GM21390 (cell line): ENCODE results near the gene DNER.
A peak's percentile ranks its signal among the peaks of the same experiment; 100 is the strongest.
"Not testable (repeated sequence)": the region's sequence is repeated elsewhere in the genome, so short reads cannot be mapped to it uniquely, and the experiment has no call there.

Experiments
- ATAC-seq: cut with Tn5 transposase; IDR thresholded peaks from one replicate; pipeline ENCODE4 v1.9.1; 2021; ENCODE audit not compliant: unreplicated experiment

Gene DNER

DNA sequence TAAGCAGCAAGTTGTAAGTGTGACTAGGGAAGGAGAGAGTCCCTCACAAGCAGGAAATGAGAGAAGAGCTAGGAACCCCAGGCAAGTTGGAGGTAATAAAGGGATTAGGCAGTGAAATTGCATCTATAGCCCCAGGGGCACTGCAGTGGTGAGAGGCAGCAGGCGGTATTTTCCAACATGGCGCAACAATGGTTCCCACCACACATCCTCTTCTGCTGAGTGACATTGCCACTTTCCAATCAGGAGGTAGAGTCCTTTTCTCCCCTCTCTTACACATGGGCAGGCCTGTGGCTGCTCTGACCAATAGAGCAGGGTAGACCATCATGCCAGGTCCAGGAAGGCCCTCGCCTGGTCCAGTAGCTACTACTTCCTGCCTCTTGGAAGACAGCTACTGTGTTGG lies 86.6 kb downstream of the DNER start:
- ATAC-seq: no peak

DNA sequence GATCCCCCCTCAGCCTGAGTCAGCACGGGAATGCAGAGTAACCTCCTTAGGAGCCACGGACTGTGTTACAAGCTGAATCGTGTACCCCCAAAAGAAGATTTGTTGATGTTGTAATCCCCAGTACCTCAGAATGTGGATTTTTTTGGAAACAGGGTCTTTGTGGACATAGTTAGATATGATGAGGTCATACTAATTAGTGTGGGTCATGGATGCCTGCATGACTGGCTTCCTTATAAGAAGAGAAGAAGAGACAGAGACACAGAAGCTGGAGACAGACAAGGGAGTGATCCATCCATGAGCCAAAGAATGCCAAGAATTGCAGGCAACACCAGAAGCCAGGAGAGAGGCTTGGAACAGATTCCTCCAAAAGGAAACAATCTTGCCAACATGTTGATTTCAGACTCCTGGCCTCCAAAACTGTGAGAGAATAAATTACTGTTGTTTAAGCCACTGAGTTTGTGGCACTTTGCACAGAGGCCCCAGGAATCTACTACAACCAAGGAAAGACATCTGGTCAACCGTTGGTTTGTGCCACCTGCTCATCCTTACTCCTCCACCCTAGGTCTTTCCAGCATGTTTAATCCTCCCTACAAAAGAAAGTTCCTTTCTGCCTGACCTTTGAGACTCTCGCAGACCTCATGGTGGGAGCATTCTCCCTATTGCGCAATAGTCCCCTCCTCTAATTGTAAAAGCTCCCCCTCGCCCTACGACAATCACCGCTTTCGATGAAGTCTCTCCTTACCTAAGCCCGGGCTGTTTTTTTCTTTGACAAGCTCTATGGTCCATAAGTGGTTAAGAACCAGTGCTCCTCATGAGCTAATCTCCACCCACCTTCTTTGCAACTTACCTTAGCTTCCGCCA lies 91.6 kb downstream of the DNER start:
- no peak for ATAC-seq

DNA sequence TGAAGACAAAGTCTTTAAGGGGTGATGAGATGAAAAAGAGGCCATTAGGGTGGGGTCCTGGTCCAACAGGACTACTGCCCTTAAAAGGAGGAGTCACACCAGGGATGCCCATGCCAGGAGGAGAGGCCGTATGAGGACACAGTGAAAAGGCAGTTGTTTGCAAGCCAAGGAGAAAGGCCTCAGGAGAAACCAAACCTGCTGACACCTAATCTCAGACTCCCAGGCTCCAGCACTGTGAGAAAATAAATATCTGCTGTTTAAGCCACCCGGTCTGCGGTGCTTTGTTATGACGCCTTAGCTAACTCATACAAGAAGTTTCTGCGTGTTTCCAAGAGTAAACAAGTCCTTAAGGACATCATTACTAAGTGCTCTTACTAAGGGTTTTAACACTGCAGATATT lies 93.6 kb downstream of the DNER start:
- no peak for ATAC-seq

DNA sequence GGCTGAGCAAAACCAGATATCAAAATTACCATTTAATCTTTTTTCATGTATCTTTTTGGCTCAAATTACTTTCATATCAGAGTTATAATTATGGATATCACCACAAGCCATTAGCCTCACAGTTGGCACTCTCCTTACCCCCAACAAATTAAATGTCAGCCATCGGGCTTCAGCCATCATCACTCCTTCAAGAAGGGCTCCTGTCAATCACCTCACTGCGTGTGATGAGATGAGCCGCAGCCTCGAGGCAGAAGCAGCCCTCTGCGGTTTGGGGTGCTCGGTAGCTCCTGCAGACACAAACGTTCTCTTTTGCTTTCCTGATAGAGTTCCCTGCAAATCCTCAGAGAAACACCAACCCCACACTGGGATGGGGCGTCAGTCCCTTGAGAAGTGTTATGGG lies 94.1 kb downstream of the DNER start:
- ATAC-seq: no peak

DNA sequence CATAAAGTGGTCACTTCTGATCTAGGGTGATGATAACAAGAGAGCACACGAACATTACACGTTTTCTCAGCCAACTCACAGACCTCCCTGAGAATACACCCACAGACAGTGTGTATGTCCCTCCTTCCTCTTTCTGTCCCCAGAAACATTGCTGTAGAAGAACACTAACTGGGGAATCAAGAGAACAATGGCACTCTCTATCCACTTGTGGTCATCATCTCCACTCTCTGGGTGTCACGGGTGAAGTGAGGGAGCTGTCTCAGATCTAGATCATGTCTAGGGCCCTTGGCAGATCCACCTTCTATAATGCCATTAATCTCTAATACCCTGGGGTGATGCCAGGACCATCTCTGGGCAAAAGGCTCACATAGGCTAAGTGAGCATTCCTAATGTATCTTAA lies 97.9 kb downstream of the DNER start:
- ATAC-seq: no peak

DNA sequence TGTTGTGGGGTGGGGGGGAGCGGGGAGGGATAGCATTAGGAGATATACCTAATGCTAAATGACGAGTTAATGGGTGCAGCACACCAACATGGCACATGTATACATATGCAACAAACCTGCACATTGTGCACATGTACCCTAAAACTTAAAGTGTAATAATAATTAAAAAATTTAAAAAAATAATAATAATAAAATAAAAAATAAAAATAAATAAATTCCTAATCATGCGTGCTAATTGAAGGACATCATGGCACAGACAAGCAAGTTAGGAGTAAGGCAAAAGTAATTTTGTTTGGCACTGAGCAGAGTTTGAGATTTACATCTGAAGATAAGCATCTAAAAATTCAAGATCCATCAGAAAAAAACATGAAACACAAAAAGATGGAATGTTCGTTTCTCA lies 100.3 kb downstream of the DNER start:
- not testable (repeated sequence) for ATAC-seq

DNA sequence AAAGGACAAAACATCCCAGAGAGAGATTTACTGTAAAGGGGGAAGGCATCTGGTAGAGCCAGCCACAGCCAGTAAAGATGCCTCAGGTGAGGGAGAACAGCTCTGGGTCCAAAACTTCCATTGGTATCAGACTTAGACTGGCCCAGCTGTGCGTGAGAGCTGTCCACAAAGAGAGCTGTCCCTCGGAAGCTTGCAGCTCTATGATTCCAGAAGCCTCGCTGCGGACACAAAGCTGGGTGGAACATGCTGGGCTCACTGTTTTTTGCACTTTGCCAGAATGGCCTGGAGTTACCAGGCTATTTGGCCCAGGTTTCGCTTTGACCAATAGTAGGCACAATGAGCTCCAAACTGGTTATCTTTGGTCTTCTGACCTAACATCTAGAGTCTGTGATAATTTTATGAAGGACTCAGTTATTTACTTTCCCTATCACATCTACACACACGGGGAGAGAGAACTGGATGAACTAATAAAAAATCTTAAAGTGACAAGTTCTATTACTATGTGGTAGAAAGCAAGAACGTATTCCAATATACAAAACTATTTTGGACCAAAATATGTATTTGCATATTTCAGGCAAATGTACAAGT lies 101.9 kb downstream of the DNER start:
- no peak for ATAC-seq

DNA sequence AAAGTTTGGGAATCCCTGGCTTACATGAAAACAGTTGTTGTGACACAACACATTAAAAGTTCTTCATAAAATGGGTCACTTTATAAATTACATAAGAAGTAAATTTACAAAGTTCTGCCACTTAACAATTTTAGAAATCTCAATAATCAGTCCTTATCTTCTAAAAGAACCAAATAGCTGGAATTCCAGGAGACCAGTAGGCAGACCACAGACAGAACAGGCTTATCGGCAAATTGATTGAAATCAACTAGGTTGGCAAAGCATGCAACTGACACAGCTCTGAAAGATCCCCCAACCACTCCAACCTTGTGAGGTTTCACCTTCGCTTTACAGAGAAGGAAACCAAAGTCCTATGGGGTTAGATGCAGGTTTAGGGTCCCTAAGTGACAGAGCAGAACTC lies 103.0 kb downstream of the DNER start:
- ATAC-seq: no peak

DNA sequence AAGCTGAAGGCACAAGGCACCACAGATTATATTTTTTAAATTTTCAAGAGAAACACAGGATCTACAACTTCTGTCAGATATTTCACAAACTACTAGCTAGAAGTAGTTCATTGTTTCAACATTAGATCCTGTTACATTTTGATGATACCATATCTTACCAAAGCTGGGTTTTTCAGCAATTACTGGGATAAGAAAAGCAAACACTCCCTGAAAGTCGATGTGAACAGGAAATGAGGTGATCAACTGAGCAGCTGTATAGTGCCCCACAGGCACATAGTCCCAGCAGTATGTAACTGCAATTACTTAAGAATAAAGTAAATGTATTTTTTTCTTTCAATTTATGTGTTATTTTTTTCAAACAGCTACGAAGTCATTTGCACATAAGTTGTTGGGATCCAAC lies 103.5 kb downstream of the DNER start:
- no peak for ATAC-seq

DNA sequence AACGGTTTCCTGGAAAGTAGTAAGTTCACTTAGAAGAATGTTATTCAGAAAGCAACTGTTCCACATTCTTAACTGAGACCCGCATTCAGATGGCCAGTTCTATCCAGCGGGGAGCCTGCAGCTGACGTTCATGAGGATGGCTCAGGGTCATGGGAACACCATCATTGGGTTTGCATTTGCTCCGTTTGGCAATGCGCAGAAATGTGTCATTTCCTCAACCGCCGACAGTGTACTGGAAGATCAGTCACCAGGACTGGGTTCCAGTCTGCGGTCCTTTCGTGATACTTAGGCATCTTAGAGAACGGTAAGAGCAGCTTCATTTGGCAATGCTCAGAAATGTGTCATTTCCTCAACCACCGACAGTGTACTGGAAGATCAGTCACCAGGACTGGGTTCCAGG lies 104.0 kb downstream of the DNER start:
- no peak for ATAC-seq

DNA sequence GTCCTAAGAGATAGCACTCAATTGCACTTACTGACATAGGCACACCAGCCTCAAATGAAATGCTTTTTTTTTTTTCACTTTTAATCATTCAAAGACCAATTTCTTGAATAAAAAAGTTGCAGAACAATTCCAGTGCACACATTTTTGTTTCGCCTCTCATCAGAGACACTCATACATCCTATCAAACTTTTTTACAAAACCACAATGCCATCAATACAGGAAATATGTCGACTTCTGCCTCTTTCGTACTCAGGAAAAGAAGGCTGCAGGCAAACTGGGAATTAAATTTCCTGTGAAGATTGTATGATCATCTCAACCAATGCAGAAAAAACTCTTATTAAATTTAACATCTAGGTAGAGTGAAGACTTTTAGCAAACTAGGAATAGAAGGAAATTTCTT lies 112.4 kb downstream of the DNER start:
- no peak for ATAC-seq

DNA sequence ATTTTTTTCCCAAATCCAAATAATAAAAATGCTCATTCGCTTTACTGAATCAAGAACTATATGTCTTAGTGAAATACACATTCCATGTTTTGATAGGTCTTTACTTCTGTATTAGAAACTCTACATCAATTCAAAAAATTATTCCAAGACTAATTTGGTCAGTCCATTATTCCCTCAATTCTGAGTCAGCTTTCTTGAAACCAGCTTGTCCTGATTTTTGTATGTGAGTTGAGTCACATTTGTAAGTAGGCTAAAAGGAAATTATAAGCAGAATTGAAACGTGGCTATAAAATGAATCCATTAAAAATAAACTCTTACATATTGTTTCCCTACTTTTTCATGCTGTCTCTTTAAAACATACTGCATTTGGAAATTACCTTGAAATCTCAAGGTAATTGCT lies 113.0 kb downstream of the DNER start:
- no peak for ATAC-seq

DNA sequence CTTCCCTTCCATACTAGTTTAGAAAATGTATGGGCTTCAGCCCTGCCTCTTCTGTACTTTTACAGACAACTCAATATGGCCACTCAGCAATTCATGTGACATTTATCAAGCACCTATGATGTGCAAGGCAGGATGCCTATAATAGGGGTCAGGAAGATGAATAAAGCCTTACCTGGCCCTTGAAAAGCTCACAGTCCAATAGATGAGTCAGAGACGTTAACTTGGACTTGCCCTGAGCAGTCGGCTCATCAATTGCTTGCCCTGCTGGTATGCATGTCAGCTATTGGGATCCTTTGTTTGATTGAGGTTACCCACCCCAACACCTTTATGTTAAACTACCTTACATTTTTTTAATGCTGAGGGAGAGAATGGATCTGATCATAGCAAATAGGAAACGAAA lies 116.1 kb downstream of the DNER start:
- no peak for ATAC-seq

DNA sequence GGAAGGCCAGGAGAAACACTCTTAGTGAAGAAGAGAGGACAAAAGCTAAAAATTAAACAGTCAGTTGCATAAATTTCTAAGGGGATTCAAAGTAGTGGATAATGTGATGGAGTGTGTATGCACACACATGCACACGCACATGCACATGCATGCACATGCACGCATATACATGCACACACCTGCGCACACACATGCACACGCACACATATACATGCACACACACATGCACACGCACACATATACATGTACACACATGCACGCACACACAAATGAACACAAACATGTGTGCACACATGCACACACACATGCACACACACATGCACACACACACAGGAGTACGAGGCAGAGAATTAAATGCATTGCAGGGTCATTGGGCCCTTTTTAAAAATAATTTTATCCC lies 117.6 kb downstream of the DNER start:
- no peak for ATAC-seq

DNA sequence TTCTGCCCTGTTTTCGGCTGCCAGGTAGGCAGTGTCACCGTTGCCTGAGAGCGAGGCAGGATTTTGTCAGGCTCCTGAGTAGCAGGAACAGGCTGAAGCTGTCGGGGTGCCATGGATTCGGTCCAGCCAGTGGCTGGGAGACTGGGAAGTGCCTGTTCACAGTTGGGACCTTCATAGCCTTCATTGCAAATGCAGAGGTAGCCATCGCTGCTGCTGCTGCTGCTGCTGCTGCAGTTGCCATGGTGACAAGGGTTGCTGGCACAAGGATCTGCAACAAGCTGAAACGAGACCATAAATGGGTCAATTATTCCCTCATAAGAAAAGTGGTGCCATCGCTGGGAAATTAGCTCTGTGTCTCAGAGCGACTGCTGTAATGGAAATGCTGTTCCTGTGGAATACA lies 122.7 kb downstream of the DNER start:
- ATAC-seq: no peak

DNA sequence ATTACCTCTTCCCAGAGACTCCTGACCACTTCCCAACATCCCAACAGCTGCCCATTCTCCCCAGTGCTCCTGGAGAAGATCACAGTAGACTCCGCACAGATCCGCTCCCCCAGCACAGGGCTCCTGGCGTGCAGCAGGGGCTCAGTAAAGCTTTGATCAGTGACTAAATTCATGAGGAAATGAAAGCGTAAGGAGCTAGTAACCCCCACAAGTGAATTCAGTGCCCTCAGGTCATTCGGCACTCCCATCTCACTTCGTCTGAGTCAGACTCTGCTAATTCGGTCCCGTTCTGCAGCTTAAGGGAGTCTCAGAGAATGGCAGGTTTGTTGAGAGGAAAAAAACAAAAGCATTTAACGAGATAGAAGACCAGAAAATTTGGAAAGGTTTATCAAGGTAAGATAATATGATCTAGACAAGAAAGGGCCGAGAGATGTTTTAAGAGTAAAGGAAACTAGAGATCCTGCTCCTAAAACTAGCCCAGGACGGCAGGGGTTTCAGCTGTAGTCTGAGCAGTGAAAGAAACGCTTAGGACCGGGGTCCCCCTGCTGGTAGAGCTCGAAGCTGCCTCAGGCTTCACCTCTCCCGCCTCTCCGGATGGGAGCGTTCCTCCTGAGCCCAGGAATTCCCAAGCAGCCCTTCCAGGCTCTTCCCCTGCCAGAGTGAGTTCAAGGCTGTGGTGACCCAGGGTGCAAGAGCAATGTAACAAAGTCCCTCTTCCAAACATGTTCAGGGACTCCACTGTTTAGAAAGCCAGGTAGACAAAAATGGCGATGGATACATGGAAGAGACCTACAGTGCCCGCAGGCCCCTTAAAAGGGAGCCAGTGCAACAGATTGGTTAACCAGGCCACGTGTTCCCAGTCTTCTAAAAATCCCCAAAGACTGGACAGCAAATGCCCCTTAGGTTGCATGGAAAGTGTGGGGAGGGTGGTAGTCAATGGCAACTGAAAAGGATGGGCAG lies 127.3 kb downstream of the DNER start:
- peak; percentile 92 for ATAC-seq

DNA sequence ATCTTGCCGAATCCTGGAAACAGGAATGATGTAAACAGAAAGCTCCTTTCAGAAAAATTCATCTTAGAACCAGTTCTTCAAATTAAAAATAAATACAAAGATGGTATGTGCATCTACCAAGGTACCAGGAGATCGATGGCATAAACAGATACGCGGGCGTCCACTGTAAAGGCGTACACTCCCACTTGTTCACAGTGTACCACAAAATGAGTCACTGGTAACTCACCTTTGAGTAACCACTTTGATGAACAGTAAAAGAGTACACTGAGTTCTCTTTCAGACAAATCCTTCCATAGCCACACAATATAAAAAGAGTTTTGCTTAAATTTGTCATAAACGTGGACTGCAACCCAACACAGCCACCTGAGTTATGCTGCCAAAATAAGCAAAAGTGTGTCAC lies 128.3 kb downstream of the DNER start:
- no peak for ATAC-seq

DNA sequence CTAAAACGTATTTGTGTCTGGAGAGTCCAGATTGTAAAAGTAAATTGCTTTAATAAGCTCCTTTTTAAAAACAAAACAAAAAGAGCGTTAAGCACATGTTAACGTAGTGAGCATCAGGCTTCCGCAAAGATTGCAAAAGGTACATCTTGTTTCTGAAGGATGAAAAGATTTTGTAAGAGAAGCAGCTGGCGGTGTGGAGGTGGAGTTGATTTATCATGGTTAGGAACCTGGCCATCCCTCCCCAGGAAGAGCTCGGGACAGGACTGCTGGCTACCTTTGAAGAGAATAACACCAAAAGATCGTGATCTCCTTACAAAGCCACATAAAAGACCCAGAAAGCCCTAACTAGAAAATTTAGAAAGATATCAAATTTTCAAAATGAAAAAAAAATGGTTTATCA lies 132.2 kb downstream of the DNER start:
- ATAC-seq: no peak

DNA sequence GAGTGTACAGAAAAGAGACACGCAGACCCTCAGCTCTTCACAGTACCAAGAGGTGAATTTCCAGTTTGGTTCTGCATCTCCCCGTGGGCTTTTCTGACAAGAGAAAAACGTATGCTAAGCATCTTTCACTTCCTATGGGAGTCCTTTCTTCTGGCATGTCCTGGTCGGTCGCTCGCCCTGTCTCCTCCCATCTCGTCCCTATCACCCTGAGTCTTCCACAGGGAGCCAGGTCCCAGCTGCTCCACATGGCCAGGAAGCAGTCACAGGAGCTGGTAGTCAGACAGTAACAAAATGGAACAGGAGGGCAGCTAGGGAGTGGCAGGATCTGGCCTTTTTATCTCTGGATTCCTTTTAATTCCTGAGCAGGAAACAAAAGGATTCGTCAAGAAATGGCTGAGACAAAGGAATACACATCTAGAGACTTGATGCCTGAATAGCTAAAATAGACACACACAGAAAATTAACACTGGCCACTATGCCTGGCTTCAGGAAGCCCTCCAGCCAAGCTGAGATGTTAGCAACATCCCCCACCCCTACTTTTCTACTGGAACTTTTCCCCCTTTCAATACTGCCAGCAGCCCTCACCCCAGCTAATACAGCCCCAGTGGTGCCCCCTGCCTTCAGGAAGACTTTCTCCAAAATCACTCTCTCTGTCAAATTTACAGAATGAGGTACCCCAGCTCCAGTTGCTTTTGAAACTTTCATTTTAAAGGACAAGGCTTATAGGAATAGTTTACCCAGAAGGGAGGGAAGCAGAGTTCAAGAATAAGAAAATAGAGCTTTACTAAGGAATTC lies 136.1 kb downstream of the DNER start:
- ATAC-seq: no peak

DNA sequence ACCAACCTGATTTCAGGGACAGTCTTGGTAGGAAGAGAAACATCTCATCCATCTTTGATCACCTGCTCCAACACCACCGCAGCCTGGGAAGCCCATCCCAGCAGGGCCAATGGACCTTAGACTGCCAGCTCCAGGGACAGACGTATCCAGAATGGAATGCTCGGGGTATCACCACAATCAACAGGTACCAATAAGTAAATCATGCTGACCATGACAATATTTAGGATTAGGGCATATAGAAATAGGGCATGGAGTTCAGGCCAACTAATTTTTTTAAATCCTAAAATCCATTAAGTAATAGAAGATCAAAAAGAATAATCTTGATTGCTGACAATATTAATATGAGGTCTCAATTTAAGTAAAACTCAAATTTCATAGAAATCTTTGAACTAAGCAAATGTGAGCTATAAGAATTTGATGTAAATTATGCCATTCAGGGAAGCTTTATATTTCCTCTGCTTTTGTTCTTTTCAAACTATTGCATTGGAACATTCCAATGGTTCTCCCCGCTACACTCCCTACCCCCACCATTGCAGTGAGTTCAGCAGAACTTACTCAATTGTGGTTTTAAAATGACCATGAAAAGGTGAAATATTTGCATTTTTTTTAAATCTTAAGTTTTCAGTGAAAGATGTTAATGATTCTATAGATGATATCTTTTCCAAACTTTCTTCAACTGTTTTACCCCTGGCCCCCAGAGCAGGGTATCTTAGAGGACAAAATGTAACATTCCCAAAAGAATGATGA lies 138.6 kb downstream of the DNER start:
- ATAC-seq: no peak
